ENCODE measurements around the gene SNX8. TPM values are rescaled to one million over a fixed set of nuclear protein-coding genes. Genes with fewer than 3 reads are reported as not detected.

SNX8 gene
- polyA plus RNA-seq, 1 donor from 2014 or later, result 5.7 TPM

GRCh38 chr7:2290877-2291276 is 23.4 kb downstream of the SNX8 start:
- no peaks in the 10 kb centered on the region for H3K36me3 ChIP-seq (ENCODE audit: insufficient read depth, low read length)
- no peaks in the 10 kb centered on the region for H4K20me1 ChIP-seq (ENCODE audit: insufficient read depth)

DNA sequence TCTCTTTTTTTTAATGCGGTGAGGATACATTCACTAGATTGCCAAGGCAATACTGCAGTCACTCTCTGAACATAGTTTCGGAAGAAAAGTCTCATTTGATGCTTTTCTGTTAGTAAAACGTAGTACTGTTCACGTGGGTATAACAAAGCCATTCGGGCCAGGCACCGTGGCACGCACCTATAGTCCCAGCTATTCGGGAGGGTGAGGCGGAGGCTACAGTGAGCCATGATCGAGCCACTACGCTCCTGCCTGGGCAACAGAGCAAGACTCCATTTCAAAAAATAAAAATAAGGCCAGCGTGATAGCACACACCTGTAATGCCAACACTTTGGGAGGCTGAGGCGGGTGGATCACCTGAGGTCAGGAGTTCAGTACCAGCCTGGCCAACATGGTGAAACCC is 24.6 kb downstream of the SNX8 start:
- H4K20me1 ChIP-seq (ENCODE audit: insufficient read depth), result no peaks in the 10 kb centered on the region
- H3K9me2 ChIP-seq (ENCODE audit: insufficient read depth, low read length), result no peaks in the 10 kb centered on the region
- H3K27ac ChIP-seq (ENCODE audit: low read length), result no peak overlapping the region
- no peaks in the 10 kb centered on the region for H3F3A ChIP-seq (ENCODE audit: insufficient read depth, low read length, poor library complexity, severe bottlenecking)
- no peaks in the 10 kb centered on the region for H3K9me3 ChIP-seq (ENCODE audit: low read length)
- no peak overlapping the region for H3K9ac ChIP-seq (ENCODE audit: low read length)
- TF ChIP-seq MXI1 (conservative IDR thresholded peaks at IDR 0.05; ENCODE audit: poor library complexity, severe bottlenecking) (no peak), EP300 (conservative IDR thresholded peaks at IDR 0.05; ENCODE audit: poor library complexity, severe bottlenecking) (no peak)
- no peaks in the 10 kb centered on the region for H3K27me3 ChIP-seq (ENCODE audit: insufficient read depth, low read depth, low read length)
- no peaks in the 10 kb centered on the region for H3K79me2 ChIP-seq (replicated peaks; ENCODE audit: insufficient read depth, low read length)
- H3K4me2 ChIP-seq (ENCODE audit: low read length), result no peak overlapping the region
- no peak overlapping the region for H2AFZ ChIP-seq (ENCODE audit: low read depth, low read length)
- H3K4me3 ChIP-seq (ENCODE audit: low read length), result no peak overlapping the region
- H3K36me3 ChIP-seq (ENCODE audit: insufficient read depth, low read length), result no peaks in the 10 kb centered on the region

More at GRCh38 chr7:2290877-2291276, 23.4 kb downstream of the SNX8 start:
- H2AFZ ChIP-seq (ENCODE audit: low read depth, low read length), result no peak overlapping the region
- H3K9me2 ChIP-seq (ENCODE audit: insufficient read depth, low read length), result no peaks in the 10 kb centered on the region
- H3K4me3 ChIP-seq (ENCODE audit: low read length), result no peak overlapping the region
- H3K27ac ChIP-seq (ENCODE audit: low read length), result no peak overlapping the region
- H3K79me2 ChIP-seq (replicated peaks; ENCODE audit: insufficient read depth, low read length), result no peaks in the 10 kb centered on the region
- H3K27me3 ChIP-seq (ENCODE audit: insufficient read depth, low read depth, low read length), result no peaks in the 10 kb centered on the region
- H3K4me2 ChIP-seq (ENCODE audit: low read length), result no peak overlapping the region
- H3F3A ChIP-seq (ENCODE audit: insufficient read depth, low read length, poor library complexity, severe bottlenecking), result no peaks in the 10 kb centered on the region
- H3K9ac ChIP-seq (ENCODE audit: low read length), result no peak overlapping the region
- TF ChIP-seq EP300 (conservative IDR thresholded peaks at IDR 0.05; ENCODE audit: poor library complexity, severe bottlenecking), result no peak
- no peak for TF ChIP-seq TAF1 (IDR thresholded peaks at IDR 0.05; ENCODE audit: low read depth)
- no peak for TF ChIP-seq RAD21 (conservative IDR thresholded peaks at IDR 0.05)
- TF ChIP-seq POLR2AphosphoS5 (IDR thresholded peaks at IDR 0.05), result no peak
- TF ChIP-seq EZH2 (IDR thresholded peaks at IDR 0.05; ENCODE audit: borderline replicate concordance, insufficient read depth, low read length, poor library complexity, severe bottlenecking), result no peak
- TF ChIP-seq REST (IDR thresholded peaks at IDR 0.05; ENCODE audit: borderline replicate concordance), result no peak
- TF ChIP-seq, protein P1, sequence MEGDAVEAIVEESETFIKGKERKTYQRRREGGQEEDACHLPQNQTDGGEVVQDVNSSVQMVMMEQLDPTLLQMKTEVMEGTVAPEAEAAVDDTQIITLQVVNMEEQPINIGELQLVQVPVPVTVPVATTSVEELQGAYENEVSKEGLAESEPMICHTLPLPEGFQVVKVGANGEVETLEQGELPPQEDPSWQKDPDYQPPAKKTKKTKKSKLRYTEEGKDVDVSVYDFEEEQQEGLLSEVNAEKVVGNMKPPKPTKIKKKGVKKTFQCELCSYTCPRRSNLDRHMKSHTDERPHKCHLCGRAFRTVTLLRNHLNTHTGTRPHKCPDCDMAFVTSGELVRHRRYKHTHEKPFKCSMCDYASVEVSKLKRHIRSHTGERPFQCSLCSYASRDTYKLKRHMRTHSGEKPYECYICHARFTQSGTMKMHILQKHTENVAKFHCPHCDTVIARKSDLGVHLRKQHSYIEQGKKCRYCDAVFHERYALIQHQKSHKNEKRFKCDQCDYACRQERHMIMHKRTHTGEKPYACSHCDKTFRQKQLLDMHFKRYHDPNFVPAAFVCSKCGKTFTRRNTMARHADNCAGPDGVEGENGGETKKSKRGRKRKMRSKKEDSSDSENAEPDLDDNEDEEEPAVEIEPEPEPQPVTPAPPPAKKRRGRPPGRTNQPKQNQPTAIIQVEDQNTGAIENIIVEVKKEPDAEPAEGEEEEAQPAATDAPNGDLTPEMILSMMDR (IDR thresholded peaks at IDR 0.05; ENCODE audit: poor library complexity, severe bottlenecking), result no peak
- TF ChIP-seq SMC3 (conservative IDR thresholded peaks at IDR 0.05; ENCODE audit: poor library complexity), result no peak
- no peak for TF ChIP-seq MXI1 (conservative IDR thresholded peaks at IDR 0.05; ENCODE audit: poor library complexity, severe bottlenecking)
- H3K9me3 ChIP-seq (ENCODE audit: low read length), result no peaks in the 10 kb centered on the region

All from neural cell (in vitro differentiated cells).